CD4-positive, alpha-beta memory T cell (primary cell): ENCODE results near the gene CLN5. TPM values are rescaled to one million over a fixed set of nuclear protein-coding genes. Genes with fewer than 3 reads are reported as not detected.

Experiments
- CTCF ChIA-PET: fragments of 350-600 bp; sonication (Branson Sonifier 250); formaldehyde crosslinking; loops from one replicate; lab custom pipeline; 2021; ENCODE audit warnings: inconsistent platforms; ENCODE audit not compliant: partially characterized antibody; lab: Charles Lee
- POLR2A ChIA-PET: fragments of 350-600 bp; sonication (Branson Sonifier 250); formaldehyde crosslinking; loops from one replicate; lab custom pipeline; 2021; ENCODE audit not compliant: partially characterized antibody; lab: Charles Lee
- DNase-seq, 5 donors: peaks; one replicate each; pipeline versions ENCODE4 v3.0.0 to v3.0.0-alpha.2; 2020 to 2022; ENCODE audit warnings: mixed read lengths in 1 of 5
- H3K27ac ChIP-seq: one replicate; pipeline ENCODE4 v1.7.0; 2013; ENCODE audit warnings: low read depth, low read length
- H3K27me3 ChIP-seq: 2 replicates; pipeline ENCODE4 v1.7.0; 2013; ENCODE audit warnings: mild to moderate bottlenecking, low read length, moderate library complexity; ENCODE audit not compliant: insufficient read depth
- H3K36me3 ChIP-seq: 2 replicates; pipeline ENCODE4 v1.7.0; 2013; ENCODE audit warnings: mild to moderate bottlenecking, low read length, moderate library complexity; ENCODE audit not compliant: insufficient read depth
- H3K4me1 ChIP-seq: 2 replicates; pipeline ENCODE4 v1.7.0; 2013; ENCODE audit warnings: mild to moderate bottlenecking, low read length, moderate library complexity; ENCODE audit not compliant: insufficient read depth
- H3K4me3 ChIP-seq, 2 donors: one replicate each; pipeline ENCODE4 v1.7.0; 2013; ENCODE audit warnings: low read length in 2 of 2, mild to moderate bottlenecking in 1 of 2
- H3K9me3 ChIP-seq, 2 donors: one replicate each; pipeline ENCODE4 v1.7.0; 2013; ENCODE audit warnings: low read length in 2 of 2, control low read depth in 1 of 2; ENCODE audit not compliant: control insufficient read depth in 1 of 2
- H3K27ac Mint-ChIP-seq, 7 donors: one replicate each; pipeline ENCODE4 v1.8.0; 2020 to 2021; ENCODE audit warnings: mixed read lengths in 7 of 7, mild to moderate bottlenecking in 6 of 7, inconsistent platforms in 3 of 7, moderate library complexity in 3 of 7
- H3K27me3 Mint-ChIP-seq, 2 donors: one replicate each; pipeline ENCODE4 v1.8.0; 2020 to 2021; ENCODE audit warnings: mixed read lengths in 2 of 2
- H3K36me3 Mint-ChIP-seq, 2 donors: one replicate each; pipeline ENCODE4 v1.8.0; 2020 to 2021; ENCODE audit warnings: mixed read lengths in 2 of 2, inconsistent platforms in 1 of 2, mild to moderate bottlenecking in 1 of 2
- H3K4me1 Mint-ChIP-seq, 4 donors: one replicate each; pipeline ENCODE4 v1.8.0; 2020 to 2021; ENCODE audit warnings: mixed read lengths in 4 of 4, mild to moderate bottlenecking in 1 of 4
- H3K4me3 Mint-ChIP-seq, 8 donors: one replicate each; pipeline ENCODE4 v1.8.0; 2020 to 2021; ENCODE audit warnings: mixed read lengths in 8 of 8, mild to moderate bottlenecking in 7 of 8, moderate library complexity in 6 of 8, inconsistent platforms in 3 of 8
- H3K9me3 Mint-ChIP-seq, 8 donors: one replicate each; pipeline ENCODE4 v1.8.0; 2020 to 2021; ENCODE audit warnings: mixed read lengths in 8 of 8, mild to moderate bottlenecking in 5 of 8, inconsistent platforms in 3 of 8, moderate library complexity in 1 of 8
- intact Hi-C: fragments of 100-400 bp; cut with micrococcal nuclease; formaldehyde crosslinking; loops from one replicate; pipeline ENCODE4 v1.15.1; 2023
- polyA plus RNA-seq, 2 donors: library from polyadenylated mRNA; unstranded; fragments of 300-500 nt; fragmentation: Illumina TruSeq; gene quantifications; one replicate each; pipeline ENCODE4 v1.2.3, GENCODE V29; 2021
- total RNA-seq, 2 experiments: library from RNA; stranded (reverse); gene quantifications; one replicate each; pipeline ENCODE4 v1.2.3, GENCODE V29; 2021

Gene CLN5
- total and polyA plus RNA-seq, 4 experiments from 2014 or later, result 26.0 to 48.6 (median 33.9) TPM

GRCh38 chr13:76991432-76991795, 467 bp upstream of the CLN5 start:
- Histone ChIP-seq H3K9me3 (no peaks in the 10 kb centered on the region), H3K4me1 (peaks cover 37% of the 10 kb centered on the region), H3K36me3 (peaks cover 11% of the 10 kb centered on the region), H3K27me3 (no peaks in the 10 kb centered on the region), H3K4me3 (peak overlapping the region; percentile 53 to 88), H3K27ac (peak overlapping the region; percentile 95)
- peaks cover 26 to 49% (median 39%) of the 10 kb centered on the region in 4 donors for H3K4me1 Mint-ChIP-seq
- ChIA-PET CTCF (interaction anchor here (0.7 to 7.1 kb wide), 6 partner anchors 11 to 106 kb away, joined by 3 to 81 read pairs (median 14); partner anchors contain the start of gene FBXL3), POLR2A (interaction anchor here (0.8 to 7.7 kb wide), 22 partner anchors 11 to 1665 kb away, joined by 3 to 204 read pairs (median 7); partner anchors contain the start of genes COMMD6, FBXL3, KCTD12 and MYCBP2)
- no peaks in the 10 kb centered on the region for H3K9me3 Mint-ChIP-seq
- peak; percentile 84 to 95 (median 89) for DNase-seq
- intact Hi-C loops, result loop anchor here (1.0 to 10.0 kb wide), 5 partner anchors 11 to 1667 kb away; partner anchors contain the start of genes SLAIN1 and UCHL3
- H3K36me3 Mint-ChIP-seq, result peaks cover 6 to 14% of the 10 kb centered on the region in 2 donors
- peak overlapping the region; percentile 90 to 99 (median 96) for H3K4me3 Mint-ChIP-seq
- peaks cover 7 to 12% of the 10 kb centered on the region in 2 donors for H3K27me3 Mint-ChIP-seq
- H3K27ac Mint-ChIP-seq, result peak overlapping the region; percentile 98 to 100 (median 100)

GRCh38 chr13:76992548-76993001, 694 bp downstream of the CLN5 start:
- peak in 2 of 5 donors; percentile 28 to 47 for DNase-seq
- Histone ChIP-seq H3K36me3 (peaks cover 13% of the 10 kb centered on the region), H3K4me3 (peak overlapping the region; percentile 88 to 93), H3K27ac (peak overlapping the region; percentile 95), H3K9me3 (no peaks in the 10 kb centered on the region), H3K27me3 (no peaks in the 10 kb centered on the region), H3K4me1 (peaks cover 37% of the 10 kb centered on the region)
- CTCF ChIA-PET, result interaction anchor here (0.7 to 7.1 kb wide), 8 partner anchors 9 to 107 kb away, joined by 3 to 81 read pairs (median 4); partner anchors contain the start of gene FBXL3
- peaks cover 13 to 17% of the 10 kb centered on the region in 2 donors for H3K36me3 Mint-ChIP-seq
- H3K9me3 Mint-ChIP-seq, result no peaks in the 10 kb centered on the region
- peaks cover 26 to 54% (median 43%) of the 10 kb centered on the region in 4 donors for H3K4me1 Mint-ChIP-seq
- peak overlapping the region; percentile 98 to 100 (median 100) for H3K27ac Mint-ChIP-seq
- H3K4me3 Mint-ChIP-seq, result peak overlapping the region; percentile 92 to 99 (median 96)
- peaks cover 0 to under 1% of the 10 kb centered on the region in 2 donors for H3K27me3 Mint-ChIP-seq
- POLR2A ChIA-PET, result interaction anchor here (0.9 to 7.7 kb wide), 17 partner anchors 10 to 336 kb away, joined by 3 to 204 read pairs (median 8); partner anchors contain the start of genes FBXL3 and KCTD12
- intact Hi-C loops, result loop anchor here (1.0 to 10.0 kb wide), 7 partner anchors 10 to 1668 kb away; partner anchors contain the start of genes FBXL3, KCTD12, MYCBP2 and UCHL3

- Mint-ChIP-seq H3K27me3 (no peaks in the 10 kb centered on the region), H3K4me1 (peaks cover 26 to 55% (median 43%) of the 10 kb centered on the region in 4 donors), H3K9me3 (no peaks in the 10 kb centered on the region), H3K4me3 (peak overlapping the region; percentile 92 to 99 (median 96)), H3K36me3 (peaks cover 13 to 22% of the 10 kb centered on the region in 2 donors), H3K27ac (peak overlapping the region; percentile 98 to 100 (median 100))
- Histone ChIP-seq H3K9me3 (no peaks in the 10 kb centered on the region), H3K27ac (peak overlapping the region; percentile 95), H3K36me3 (peaks cover 13% of the 10 kb centered on the region), H3K4me3 (peak overlapping the region; percentile 88 to 93), H3K4me1 (peaks cover 37% of the 10 kb centered on the region), H3K27me3 (no peaks in the 10 kb centered on the region)
- DNase-seq, result no peak
- ChIA-PET CTCF (interaction anchor here (0.7 to 7.1 kb wide), 8 partner anchors 9 to 108 kb away, joined by 3 to 81 read pairs (median 4); partner anchors contain the start of gene FBXL3), POLR2A (interaction anchor here (0.9 to 7.7 kb wide), 15 partner anchors 9 to 335 kb away, joined by 3 to 204 read pairs (median 13); partner anchors contain the start of genes FBXL3 and KCTD12)
- intact Hi-C loops, result loop anchor here (5.0 to 10.0 kb wide), 3 partner anchors 1231 to 1668 kb away; partner anchors contain the start of gene UCHL3
These were observed 1.1 kb downstream of the CLN5 start for GRCh38 chr13:76993021-76993420.

GRCh38 chr13:76993473-76993872, 1.6 kb downstream of the CLN5 start:
- intact Hi-C loops, result loop anchor here (5.0 to 10.0 kb wide), 3 partner anchors 1231 to 1669 kb away; partner anchors contain the start of gene UCHL3

GRCh38 chr13:76994281-76994680, 2.4 kb downstream of the CLN5 start:
- Mint-ChIP-seq H3K4me1 (peaks cover 31 to 65% (median 47%) of the 10 kb centered on the region in 4 donors), H3K36me3 (peaks cover 23 to 34% of the 10 kb centered on the region in 2 donors), H3K4me3 (peak overlapping the region in 6 of 8 donors; percentile 14 to 72 (median 60)), H3K9me3 (no peaks in the 10 kb centered on the region), H3K27me3 (no peaks in the 10 kb centered on the region), H3K27ac (peak overlapping the region in 6 of 7 donors; percentile 85 to 100 (median 94))
- no peaks in the 10 kb centered on the region for H3K9me3 ChIP-seq
- H3K4me3 ChIP-seq, result no peak overlapping the region
- H3K36me3 ChIP-seq, result peaks cover 21% of the 10 kb centered on the region
- no peak for DNase-seq
- intact Hi-C loops, result loop anchor here (5.0 to 10.0 kb wide), 3 partner anchors 1232 to 1669 kb away; partner anchors contain the start of gene UCHL3
- no peak overlapping the region for H3K27ac ChIP-seq
- H3K27me3 ChIP-seq, result no peaks in the 10 kb centered on the region
- peaks cover 37% of the 10 kb centered on the region for H3K4me1 ChIP-seq
- CTCF ChIA-PET, result interaction anchor here (3.2 to 7.1 kb wide), 2 partner anchors 14 to 32 kb away, joined by 23 to 81 read pairs; partner anchors contain the start of gene FBXL3
- POLR2A ChIA-PET, result interaction anchor here (4.0 to 7.7 kb wide), 2 partner anchors 32 to 109 kb away, joined by 45 to 204 read pairs; partner anchors contain the start of genes FBXL3 and KCTD12

More at GRCh38 chr13:76993473-76993872, 1.6 kb downstream of the CLN5 start:
- Histone ChIP-seq H3K36me3 (peaks cover 18% of the 10 kb centered on the region), H3K27ac (peak overlapping the region; percentile 95), H3K4me1 (peaks cover 37% of the 10 kb centered on the region), H3K4me3 (no peak overlapping the region), H3K9me3 (no peaks in the 10 kb centered on the region), H3K27me3 (no peaks in the 10 kb centered on the region)
- peak overlapping the region; percentile 92 to 99 (median 96) for H3K4me3 Mint-ChIP-seq
- CTCF ChIA-PET, result interaction anchor here (0.7 to 7.1 kb wide), 7 partner anchors 9 to 108 kb away, joined by 4 to 81 read pairs (median 5); partner anchors contain the start of gene FBXL3
- no peak for DNase-seq
- H3K27me3 Mint-ChIP-seq, result no peaks in the 10 kb centered on the region
- no peaks in the 10 kb centered on the region for H3K9me3 Mint-ChIP-seq
- H3K36me3 Mint-ChIP-seq, result peaks cover 17 to 26% of the 10 kb centered on the region in 2 donors
- POLR2A ChIA-PET, result interaction anchor here (0.9 to 7.7 kb wide), 9 partner anchors 9 to 335 kb away, joined by 3 to 204 read pairs (median 17); partner anchors contain the start of genes FBXL3 and KCTD12
- peaks cover 29 to 60% (median 46%) of the 10 kb centered on the region in 4 donors for H3K4me1 Mint-ChIP-seq
- H3K27ac Mint-ChIP-seq, result peak overlapping the region; percentile 98 to 100 (median 100)

GRCh38 chr13:77000475-77000874, 8.6 kb downstream of the CLN5 start:
- H3K36me3 Mint-ChIP-seq, result peaks cover 43 to 56% of the 10 kb centered on the region in 2 donors
- H3K9me3 Mint-ChIP-seq, result no peaks in the 10 kb centered on the region
- Histone ChIP-seq H3K4me1 (peaks cover 25% of the 10 kb centered on the region), H3K9me3 (no peaks in the 10 kb centered on the region), H3K27me3 (no peaks in the 10 kb centered on the region), H3K27ac (no peak overlapping the region), H3K4me3 (no peak overlapping the region), H3K36me3 (peaks cover 18% of the 10 kb centered on the region)
- peak overlapping the region in 2 of 7 donors; percentile 7 to 43 for H3K27ac Mint-ChIP-seq
- intact Hi-C loops, result no loop called here
- no peak for DNase-seq
- CTCF ChIA-PET, result interaction anchor here (1.0 to 3.7 kb wide), 7 partner anchors 8 to 25 kb away, joined by 3 to 23 read pairs (median 7); partner anchors contain the start of genes CLN5 and FBXL3
- H3K27me3 Mint-ChIP-seq, result no peaks in the 10 kb centered on the region
- POLR2A ChIA-PET, result interaction anchor here (0.6 to 5.0 kb wide), 4 partner anchors 8 to 307 kb away, joined by 3 to 42 read pairs (median 17); partner anchors contain the start of genes CLN5 and FBXL3
- H3K4me1 Mint-ChIP-seq, result peaks cover 20 to 46% (median 31%) of the 10 kb centered on the region in 4 donors
- no peak overlapping the region for H3K4me3 Mint-ChIP-seq
